Measurements from ENCODE around the gene SPACA1. TPM values are rescaled to one million over a fixed set of nuclear protein-coding genes. Genes with fewer than 3 reads are reported as not detected.

SPACA1 gene
- total RNA-seq, 2 experiments from 2014 or later: not detected

DNA sequence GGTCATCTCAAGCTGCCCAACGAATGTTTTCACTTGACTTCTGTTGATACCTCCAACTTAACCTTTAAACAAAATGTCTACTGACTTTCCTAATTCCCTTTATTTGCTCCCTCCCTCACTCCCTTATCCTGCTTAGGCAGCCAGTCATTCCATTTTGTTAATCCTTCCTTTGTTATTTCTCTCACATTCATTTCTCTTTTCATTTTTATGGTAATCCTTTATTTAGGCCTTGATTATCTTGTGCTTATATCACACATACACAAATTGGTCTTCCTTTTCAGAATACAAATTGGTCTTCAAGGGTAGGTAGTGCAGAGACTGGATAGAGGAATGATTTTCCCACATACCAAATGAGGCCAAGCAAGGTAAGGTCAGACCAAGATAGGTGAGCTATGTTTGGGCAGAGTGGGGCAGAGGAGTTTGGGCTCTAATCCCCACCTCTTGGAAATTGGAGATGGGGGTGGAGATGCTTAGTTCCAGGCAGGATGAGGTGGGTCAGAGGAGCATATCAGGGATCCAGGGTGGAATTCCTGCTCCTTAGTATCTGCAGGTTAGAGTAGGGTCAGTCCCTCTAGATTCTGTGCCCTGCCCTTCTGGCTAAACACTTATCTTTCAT is 2.0 kb upstream of the SPACA1 start:
- POLR2A ChIA-PET: no interaction called here
- no peak overlapping the region for H3K4me3 Mint-ChIP-seq
- no peaks in the 10 kb centered on the region for H3K9me3 Mint-ChIP-seq
- CTCF ChIA-PET: no interaction called here
- no peak for DNase-seq
- H3K27ac Mint-ChIP-seq: no peak overlapping the region
- no peaks in the 10 kb centered on the region for H3K36me3 Mint-ChIP-seq
- no peaks in the 10 kb centered on the region for H3K4me1 Mint-ChIP-seq (ENCODE audit: low read depth)
- H3K27me3 Mint-ChIP-seq: peaks cover 9% of the 10 kb centered on the region
- intact Hi-C loops (cut with micrococcal nuclease): no loop called here

DNA sequence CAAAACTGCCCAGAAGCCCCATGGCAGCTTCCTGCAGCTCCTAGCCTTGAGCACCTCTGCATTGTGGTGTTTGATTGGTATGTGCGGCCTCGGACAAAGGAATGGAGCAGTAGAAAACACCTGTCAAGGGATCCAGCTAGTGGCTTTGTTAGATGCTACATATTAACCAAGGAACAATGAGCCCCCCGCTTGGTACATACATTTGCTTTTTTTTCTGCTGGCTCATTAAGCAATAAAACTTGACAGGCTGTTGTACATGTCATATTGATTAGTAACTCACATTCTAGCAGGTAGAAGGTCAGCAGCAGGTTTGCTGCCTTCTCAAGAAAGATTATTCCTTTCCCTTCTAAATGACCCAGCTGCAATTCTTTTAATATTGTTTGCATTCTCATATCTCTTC is 937 bp downstream of the SPACA1 start:
- Mint-ChIP-seq H3K4me1 (ENCODE audit: low read depth) (no peaks in the 10 kb centered on the region), H3K36me3 (no peaks in the 10 kb centered on the region), H3K4me3 (no peak overlapping the region), H3K9me3 (no peaks in the 10 kb centered on the region), H3K27ac (no peak overlapping the region), H3K27me3 (peaks cover 11% of the 10 kb centered on the region)
- intact Hi-C loops (cut with micrococcal nuclease): no loop called here
- DNase-seq: no peak
- ChIA-PET CTCF (no interaction called here), POLR2A (no interaction called here)

GRCh38 chr6:88050140-88050818 is 2.6 kb downstream of the SPACA1 start:
- H3K27ac Mint-ChIP-seq: no peak overlapping the region
- no peaks in the 10 kb centered on the region for H3K4me1 Mint-ChIP-seq (ENCODE audit: low read depth)
- no peak overlapping the region for H3K4me3 Mint-ChIP-seq
- CTCF ChIA-PET: no interaction called here
- peaks cover 11% of the 10 kb centered on the region for H3K27me3 Mint-ChIP-seq
- no peaks in the 10 kb centered on the region for H3K9me3 Mint-ChIP-seq
- POLR2A ChIA-PET: no interaction called here
- no peaks in the 10 kb centered on the region for H3K36me3 Mint-ChIP-seq
- intact Hi-C loops (cut with micrococcal nuclease): no loop called here
- DNase-seq: no peak

- DNase-seq: no peak
- Mint-ChIP-seq H3K36me3 (no peaks in the 10 kb centered on the region), H3K9me3 (no peaks in the 10 kb centered on the region), H3K27me3 (peaks cover 16% of the 10 kb centered on the region), H3K4me3 (no peak overlapping the region), H3K27ac (no peak overlapping the region), H3K4me1 (ENCODE audit: low read depth) (no peaks in the 10 kb centered on the region)
- intact Hi-C loops (cut with micrococcal nuclease): no loop called here
- ChIA-PET POLR2A (no interaction called here), CTCF (no interaction called here)
Observed at GRCh38 chr6:88059191-88059590, 11.6 kb downstream of the SPACA1 start.

- Mint-ChIP-seq H3K4me3 (no peak overlapping the region), H3K36me3 (no peaks in the 10 kb centered on the region), H3K27me3 (peaks cover 14% of the 10 kb centered on the region), H3K9me3 (no peaks in the 10 kb centered on the region), H3K4me1 (ENCODE audit: low read depth) (no peaks in the 10 kb centered on the region), H3K27ac (no peak overlapping the region)
- POLR2A ChIA-PET: interaction anchor here (0.6 kb wide), 1 partner anchor 16 kb away, joined by 3 read pairs; no protein-coding TSS in a partner anchor
- intact Hi-C loops (cut with micrococcal nuclease): no loop called here
- CTCF ChIA-PET: interaction anchor here (0.5 kb wide), 1 partner anchor 800 kb away, joined by 3 read pairs; no protein-coding TSS in a partner anchor
- DNase-seq: no peak
Observed at GRCh38 chr6:88062376-88062775, 14.7 kb downstream of the SPACA1 start.

- no peak for DNase-seq
- H3K4me1 Mint-ChIP-seq (ENCODE audit: low read depth): no peaks in the 10 kb centered on the region
- H3K27ac Mint-ChIP-seq: no peak overlapping the region
- ChIA-PET POLR2A (no interaction called here), CTCF (interaction anchor here (0.6 kb wide), 1 partner anchor 1187 kb away, joined by 3 read pairs; no protein-coding TSS in a partner anchor)
- intact Hi-C loops (cut with micrococcal nuclease): no loop called here
- H3K4me3 Mint-ChIP-seq: no peak overlapping the region
- H3K27me3 Mint-ChIP-seq: peaks cover 15% of the 10 kb centered on the region
- no peaks in the 10 kb centered on the region for H3K36me3 Mint-ChIP-seq
- peaks cover 4% of the 10 kb centered on the region for H3K9me3 Mint-ChIP-seq
Observed at GRCh38 chr6:88072462-88072861, 24.8 kb downstream of the SPACA1 start.

DNA sequence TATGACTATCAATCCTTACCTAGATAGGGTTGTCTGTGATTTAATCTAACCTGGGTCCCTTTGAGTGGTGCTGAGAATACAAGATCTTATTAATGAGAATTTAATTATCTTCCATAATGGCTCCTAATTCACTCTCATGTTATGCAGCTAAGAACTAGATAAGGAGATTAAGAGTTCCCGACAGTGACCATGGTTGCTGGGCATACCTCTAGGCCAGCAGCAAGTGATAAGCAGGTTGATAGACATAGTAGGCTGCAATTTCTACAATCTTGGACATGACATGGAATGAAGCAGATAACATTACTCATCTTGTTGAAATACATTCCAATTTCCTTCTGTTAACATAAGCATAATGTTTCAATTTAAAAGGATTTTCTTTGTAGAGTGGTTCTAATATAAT is 27.1 kb downstream of the SPACA1 start:
- peaks cover 4% of the 10 kb centered on the region for H3K9me3 Mint-ChIP-seq
- DNase-seq: no peak
- no peaks in the 10 kb centered on the region for H3K36me3 Mint-ChIP-seq
- no peaks in the 10 kb centered on the region for H3K4me1 Mint-ChIP-seq (ENCODE audit: low read depth)
- intact Hi-C loops (cut with micrococcal nuclease): no loop called here
- POLR2A ChIA-PET: no interaction called here
- CTCF ChIA-PET: no interaction called here
- no peak overlapping the region for H3K4me3 Mint-ChIP-seq
- H3K27me3 Mint-ChIP-seq: peaks cover 13% of the 10 kb centered on the region
- no peak overlapping the region for H3K27ac Mint-ChIP-seq

DNA sequence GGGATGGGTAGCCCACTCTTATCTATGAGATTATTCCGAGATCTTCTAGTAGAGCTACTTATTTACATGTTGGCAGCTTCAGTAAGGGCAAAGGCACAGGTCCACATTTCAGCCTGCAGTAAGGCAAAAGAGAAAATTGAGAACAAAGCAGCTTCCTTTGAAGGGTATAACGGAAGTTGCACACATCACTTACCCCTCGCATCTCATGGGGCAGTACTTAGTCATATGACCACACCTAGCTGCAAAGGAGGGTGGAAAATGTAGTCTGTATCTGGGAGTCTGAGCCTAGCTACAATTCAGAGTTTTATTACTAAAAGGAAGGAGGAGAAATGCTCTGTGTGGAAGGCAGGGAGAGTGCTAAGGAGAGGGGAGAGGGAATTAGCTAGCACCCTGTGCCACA is 29.7 kb downstream of the SPACA1 start:
- H3K4me1 Mint-ChIP-seq (ENCODE audit: low read depth): no peaks in the 10 kb centered on the region
- POLR2A ChIA-PET: no interaction called here
- H3K36me3 Mint-ChIP-seq: no peaks in the 10 kb centered on the region
- no peak overlapping the region for H3K4me3 Mint-ChIP-seq
- intact Hi-C loops (cut with micrococcal nuclease): no loop called here
- CTCF ChIA-PET: no interaction called here
- no peak overlapping the region for H3K27ac Mint-ChIP-seq
- peaks cover 14% of the 10 kb centered on the region for H3K27me3 Mint-ChIP-seq
- no peak for DNase-seq
- no peaks in the 10 kb centered on the region for H3K9me3 Mint-ChIP-seq

DNA sequence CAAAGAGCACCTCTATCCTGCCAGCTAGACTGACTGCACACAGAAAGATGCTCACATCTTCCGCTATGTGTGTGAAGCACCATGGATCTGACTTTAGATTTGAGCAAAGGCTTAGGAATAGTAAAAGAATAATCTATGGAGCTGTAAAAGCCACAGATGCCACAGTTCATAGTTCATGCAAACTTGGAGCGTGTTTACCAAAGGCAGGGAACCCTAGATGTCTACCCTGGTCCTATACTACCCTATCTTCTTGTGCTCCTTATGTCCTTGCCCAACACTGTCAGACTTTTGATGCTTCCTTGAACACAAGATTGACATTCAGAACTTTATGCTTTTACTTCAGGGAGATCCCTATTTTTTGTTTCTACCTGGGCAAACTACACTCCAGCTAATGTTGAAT is 39.2 kb downstream of the SPACA1 start:
- Mint-ChIP-seq H3K27me3 (peaks cover 12% of the 10 kb centered on the region), H3K4me3 (no peak overlapping the region), H3K36me3 (no peaks in the 10 kb centered on the region), H3K4me1 (ENCODE audit: low read depth) (no peaks in the 10 kb centered on the region), H3K9me3 (peaks cover 5% of the 10 kb centered on the region), H3K27ac (no peak overlapping the region)
- DNase-seq: no peak
- intact Hi-C loops (cut with micrococcal nuclease): no loop called here
- ChIA-PET CTCF (no interaction called here), POLR2A (no interaction called here)

DNA sequence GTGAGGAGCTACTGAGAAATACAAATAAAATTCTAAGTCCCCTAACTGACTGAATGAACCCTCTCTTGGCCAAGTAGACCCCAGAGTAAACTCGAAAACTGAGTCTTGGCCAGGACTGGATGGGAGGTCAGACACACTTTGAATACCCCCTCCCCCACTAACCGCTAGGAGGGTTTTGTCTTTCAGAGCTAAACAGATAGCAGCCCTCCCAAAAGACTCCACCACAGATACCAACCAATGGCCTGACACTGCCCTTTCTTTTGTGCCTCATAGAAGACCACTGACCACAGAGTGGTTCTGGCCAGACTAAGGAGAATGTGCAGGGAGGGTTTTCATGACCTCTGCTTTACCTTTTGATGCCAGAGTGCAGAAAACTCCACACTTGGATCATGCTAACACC is 42.1 kb downstream of the SPACA1 start:
- Mint-ChIP-seq H3K4me1 (ENCODE audit: low read depth) (no peaks in the 10 kb centered on the region), H3K4me3 (no peak overlapping the region), H3K9me3 (no peaks in the 10 kb centered on the region), H3K27ac (no peak overlapping the region), H3K36me3 (no peaks in the 10 kb centered on the region), H3K27me3 (peaks cover 9% of the 10 kb centered on the region)
- ChIA-PET POLR2A (no interaction called here), CTCF (no interaction called here)
- intact Hi-C loops (cut with micrococcal nuclease): no loop called here
- DNase-seq: no peak

- H3K4me1 Mint-ChIP-seq (ENCODE audit: low read depth): no peaks in the 10 kb centered on the region
Observed at GRCh38 chr6:88105741-88106340, 58.2 kb downstream of the SPACA1 start.

GRCh38 chr6:88107241-88107640 is 59.6 kb downstream of the SPACA1 start:
- POLR2A ChIA-PET: no interaction called here
- peaks cover 5% of the 10 kb centered on the region for H3K27me3 Mint-ChIP-seq
- intact Hi-C loops (cut with micrococcal nuclease): no loop called here

More at GRCh38 chr6:88105741-88106340, 58.2 kb downstream of the SPACA1 start:
- no peak for DNase-seq
- ChIA-PET CTCF (no interaction called here), POLR2A (no interaction called here)
- H3K4me3 Mint-ChIP-seq: no peak overlapping the region
- no peaks in the 10 kb centered on the region for H3K9me3 Mint-ChIP-seq
- no peaks in the 10 kb centered on the region for H3K27me3 Mint-ChIP-seq
- intact Hi-C loops (cut with micrococcal nuclease): no loop called here
- H3K27ac Mint-ChIP-seq: no peak overlapping the region
- no peaks in the 10 kb centered on the region for H3K36me3 Mint-ChIP-seq

GRCh38 chr6:88111991-88112390 is 64.3 kb downstream of the SPACA1 start:
- intact Hi-C loops (cut with micrococcal nuclease): no loop called here
- no peak overlapping the region for H3K4me3 Mint-ChIP-seq
- peaks cover 9% of the 10 kb centered on the region for H3K27me3 Mint-ChIP-seq
- ChIA-PET CTCF (no interaction called here), POLR2A (no interaction called here)
- no peaks in the 10 kb centered on the region for H3K36me3 Mint-ChIP-seq
- H3K9me3 Mint-ChIP-seq: no peaks in the 10 kb centered on the region
- no peak overlapping the region for H3K27ac Mint-ChIP-seq
- H3K4me1 Mint-ChIP-seq (ENCODE audit: low read depth): no peaks in the 10 kb centered on the region
- no peak for DNase-seq

More at GRCh38 chr6:88107241-88107640, 59.6 kb downstream of the SPACA1 start:
- no peaks in the 10 kb centered on the region for H3K9me3 Mint-ChIP-seq
- H3K36me3 Mint-ChIP-seq: no peaks in the 10 kb centered on the region
- no peak overlapping the region for H3K4me3 Mint-ChIP-seq
- no peaks in the 10 kb centered on the region for H3K4me1 Mint-ChIP-seq (ENCODE audit: low read depth)
- DNase-seq: no peak
- no peak overlapping the region for H3K27ac Mint-ChIP-seq
- CTCF ChIA-PET: no interaction called here

All from activated CD4-positive, alpha-beta memory T cell treated with anti-CD3 and anti-CD28 coated beads for 36 hours (primary cell).